Nephron (organoid): Measurements from ENCODE around the gene SP140.

ENCODE experiments used
- H3K27ac Mint-ChIP-seq, 3 experiments: 2 replicates each; pipeline ENCODE4 v1.8.0; 2020; ENCODE audit warnings: mixed read lengths in 3 of 3, mild to moderate bottlenecking in 2 of 3, moderate library complexity in 1 of 3
- H3K27me3 Mint-ChIP-seq: 2 replicates; pipeline ENCODE4 v1.8.0; 2021; ENCODE audit warnings: low read depth, mild to moderate bottlenecking, moderate library complexity, mixed read lengths
- H3K36me3 Mint-ChIP-seq: 2 replicates; pipeline ENCODE4 v1.8.0; 2020; ENCODE audit warnings: low read depth, mixed read lengths
- H3K4me1 Mint-ChIP-seq: 2 replicates; pipeline ENCODE4 v1.8.0; 2020; ENCODE audit warnings: mixed read lengths
- H3K4me3 Mint-ChIP-seq, 3 experiments: 2 replicates each; pipeline ENCODE4 v1.8.0; 2020; ENCODE audit warnings: mild to moderate bottlenecking in 3 of 3, mixed read lengths in 3 of 3, moderate library complexity in 2 of 3
- H3K9me3 Mint-ChIP-seq: 2 replicates; pipeline ENCODE4 v1.8.0; 2020; ENCODE audit warnings: mixed read lengths
- CTCF ChIP-seq, 3 experiments: fragments of 200-600 bp; sonication (generic); IDR thresholded peaks; one replicate each; pipeline ENCODE4 v1.5.0; 2021; ENCODE audit warnings: antibody characterized with exemption in 3 of 3; ENCODE audit not compliant: unreplicated experiment in 3 of 3

The SP140 gene

GRCh38 chr2:230347659-230348305 is 122.2 kb downstream of the SP140 start:
- Mint-ChIP-seq H3K27me3 (no peaks in the 10 kb centered on the region), H3K36me3 (no peaks in the 10 kb centered on the region), H3K4me3 (no peak overlapping the region), H3K27ac (no peak overlapping the region), H3K4me1 (no peaks in the 10 kb centered on the region), H3K9me3 (peaks cover 29% of the 10 kb centered on the region)
- TF ChIP-seq CTCF (IDR thresholded peaks at IDR 0.05; ENCODE audit: unreplicated experiment in 3 of 3): no peak

DNA sequence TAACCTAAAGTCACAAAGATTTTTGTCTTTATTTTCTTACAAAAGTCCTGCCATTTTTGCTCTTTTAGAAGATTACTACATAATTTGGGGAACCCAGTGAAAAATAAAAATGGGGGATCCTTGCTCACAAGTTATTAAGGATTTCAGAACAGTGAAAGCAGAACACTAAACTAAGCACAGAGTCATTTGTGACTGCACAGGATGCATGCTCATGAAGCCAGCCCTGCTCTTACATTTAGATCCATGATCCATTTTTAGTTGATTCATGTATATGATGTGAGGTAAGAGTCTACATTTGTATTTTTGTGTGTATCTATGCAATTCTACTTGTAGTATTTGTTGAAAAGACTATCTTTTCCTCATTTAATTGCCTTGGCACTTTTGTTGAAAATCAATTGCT is 123.3 kb downstream of the SP140 start:
- Mint-ChIP-seq H3K27me3 (no peaks in the 10 kb centered on the region), H3K9me3 (peaks cover 22% of the 10 kb centered on the region), H3K36me3 (no peaks in the 10 kb centered on the region), H3K4me3 (no peak overlapping the region), H3K4me1 (no peaks in the 10 kb centered on the region), H3K27ac (no peak overlapping the region)
- TF ChIP-seq CTCF (IDR thresholded peaks at IDR 0.05; ENCODE audit: unreplicated experiment in 3 of 3): no peak

DNA sequence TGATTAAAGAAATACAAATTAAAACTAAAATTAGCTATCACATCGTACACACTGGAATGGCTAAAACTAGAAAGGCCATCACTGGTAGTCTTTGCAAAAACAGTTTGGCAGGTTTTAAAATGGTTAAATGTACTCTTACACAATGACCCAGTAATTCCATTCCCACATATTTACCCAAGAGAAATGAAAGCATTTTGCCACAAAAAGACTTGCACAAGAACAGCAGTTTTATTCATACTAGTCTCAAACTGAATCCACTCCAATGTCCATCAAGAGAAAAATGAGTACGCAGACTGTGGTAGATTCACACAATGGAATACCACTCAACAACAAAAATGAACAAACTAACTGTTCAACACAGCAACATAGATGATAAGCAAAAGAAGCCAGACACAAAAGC is 130.5 kb downstream of the SP140 start:
- Mint-ChIP-seq H3K9me3 (peaks cover 11% of the 10 kb centered on the region), H3K27ac (no peak overlapping the region), H3K36me3 (no peaks in the 10 kb centered on the region), H3K27me3 (peaks cover 4% of the 10 kb centered on the region), H3K4me1 (no peaks in the 10 kb centered on the region), H3K4me3 (no peak overlapping the region)
- no peak for TF ChIP-seq CTCF (IDR thresholded peaks at IDR 0.05; ENCODE audit: unreplicated experiment in 3 of 3)

DNA sequence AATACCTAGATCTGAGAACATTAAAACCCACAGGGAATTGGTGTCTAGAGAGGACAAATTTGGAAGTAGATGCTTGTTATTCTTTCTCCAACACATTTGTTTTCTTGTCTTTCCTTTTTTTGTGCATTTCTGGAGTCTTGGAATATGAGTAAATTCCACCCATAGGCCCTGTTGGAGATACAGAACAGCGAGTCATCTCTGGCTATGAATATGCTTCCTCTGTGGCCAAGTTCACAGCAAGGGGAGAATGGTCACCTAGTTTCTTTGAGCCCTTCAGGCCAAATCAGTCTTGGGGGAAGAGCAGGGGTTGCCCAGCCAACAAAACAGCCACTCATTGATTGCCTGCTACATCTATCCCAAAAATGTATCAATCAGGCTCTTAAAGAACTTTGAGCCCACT is 132.8 kb downstream of the SP140 start:
- Mint-ChIP-seq H3K27me3 (peaks cover 4% of the 10 kb centered on the region), H3K9me3 (peaks cover 11% of the 10 kb centered on the region), H3K27ac (no peak overlapping the region), H3K4me3 (no peak overlapping the region), H3K4me1 (no peaks in the 10 kb centered on the region), H3K36me3 (no peaks in the 10 kb centered on the region)
- no peak for TF ChIP-seq CTCF (IDR thresholded peaks at IDR 0.05; ENCODE audit: unreplicated experiment in 3 of 3)

DNA sequence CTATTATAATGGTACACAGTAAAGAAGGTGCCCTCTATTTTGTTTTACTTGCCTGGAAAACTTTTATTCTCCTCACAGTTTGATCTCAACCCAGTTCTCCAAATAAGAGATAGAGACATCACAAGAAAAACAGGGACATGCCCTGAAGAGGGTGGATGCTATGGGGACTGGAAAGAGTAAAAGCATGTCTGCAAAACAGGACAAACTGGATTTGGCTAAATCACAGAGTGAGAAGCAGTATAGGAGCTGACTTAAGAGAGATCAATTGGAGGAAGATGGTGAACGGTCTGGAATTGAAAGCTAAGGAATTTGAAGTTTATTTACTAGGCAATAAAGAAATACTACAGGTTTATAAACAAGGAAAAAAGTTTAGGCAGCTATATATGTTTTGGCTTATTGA is 134.5 kb downstream of the SP140 start:
- no peaks in the 10 kb centered on the region for H3K36me3 Mint-ChIP-seq

More for the DNA sequence above, 134.5 kb downstream of the SP140 start:
- no peaks in the 10 kb centered on the region for H3K27me3 Mint-ChIP-seq
- H3K4me3 Mint-ChIP-seq: no peak overlapping the region
- H3K4me1 Mint-ChIP-seq: no peaks in the 10 kb centered on the region
- TF ChIP-seq CTCF (IDR thresholded peaks at IDR 0.05; ENCODE audit: unreplicated experiment in 3 of 3): no peak
- H3K9me3 Mint-ChIP-seq: peaks cover 13% of the 10 kb centered on the region
- H3K27ac Mint-ChIP-seq: no peak overlapping the region
